Adrenal gland (tissue), 5 donors: ENCODE results near the gene WIPF1.

Source experiments
- POLR2A ChIP-seq, 2 donors: fragments of 450-650 bp; IDR thresholded peaks; one replicate each; pipeline ENCODE4 v1.6.1; 2017; ENCODE audit warnings: antibody characterized with exemption in 2 of 2, mild to moderate bottlenecking in 2 of 2, moderate library complexity in 1 of 2
- TF ChIP-seq, protein P1 (sequence below), 6 experiments: fragments of 450-650 bp in 4 of 6; fragments of 200-600 bp in 2 of 6; sonication (generic) in 1 of 6; IDR thresholded peaks; 1 replicate in 5 of 6; 2 replicates in 1 of 6; pipeline versions ENCODE4 v1.5.1 to v1.8.0; 2016 to 2021; ENCODE audit warnings: antibody characterized with exemption in 6 of 6, mild to moderate bottlenecking in 2 of 6, moderate library complexity in 1 of 6
- donor health status: DM: no; HTN: no; CAD: no.

DNA sequence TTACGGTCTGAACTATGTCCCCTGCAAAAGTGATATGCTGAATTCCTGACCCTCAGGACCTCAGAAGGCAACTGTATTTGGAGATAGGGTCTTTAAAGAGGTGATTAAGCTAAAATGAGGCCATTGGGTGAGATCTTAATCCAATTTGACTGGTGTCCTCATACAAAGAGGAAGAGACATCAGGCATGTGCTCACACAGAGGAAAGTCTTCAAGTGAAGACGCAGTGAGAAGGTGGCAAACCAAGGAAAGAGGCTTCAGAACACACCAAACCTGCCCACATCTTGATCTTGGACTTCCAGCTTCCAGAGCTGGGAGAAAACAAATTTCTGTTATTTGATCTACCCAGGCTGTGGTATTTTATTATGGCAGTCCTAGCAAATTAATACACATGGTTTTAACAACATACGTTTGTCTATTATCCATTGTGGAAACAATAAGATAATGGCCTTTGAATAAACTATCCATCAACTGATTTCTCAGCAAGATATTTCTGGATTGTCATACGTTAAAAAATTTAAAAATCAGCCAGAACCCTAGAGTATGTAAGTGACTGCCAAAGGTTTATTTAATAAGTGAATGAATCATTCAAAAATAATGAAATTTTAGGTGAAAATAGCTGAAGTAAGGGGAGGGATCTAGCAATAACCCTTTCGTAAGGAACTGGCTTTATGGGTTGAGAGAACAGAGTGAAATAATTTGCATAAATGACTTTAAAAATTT is 6.5 kb downstream of the WIPF1 start:
- TF ChIP-seq, protein P1, sequence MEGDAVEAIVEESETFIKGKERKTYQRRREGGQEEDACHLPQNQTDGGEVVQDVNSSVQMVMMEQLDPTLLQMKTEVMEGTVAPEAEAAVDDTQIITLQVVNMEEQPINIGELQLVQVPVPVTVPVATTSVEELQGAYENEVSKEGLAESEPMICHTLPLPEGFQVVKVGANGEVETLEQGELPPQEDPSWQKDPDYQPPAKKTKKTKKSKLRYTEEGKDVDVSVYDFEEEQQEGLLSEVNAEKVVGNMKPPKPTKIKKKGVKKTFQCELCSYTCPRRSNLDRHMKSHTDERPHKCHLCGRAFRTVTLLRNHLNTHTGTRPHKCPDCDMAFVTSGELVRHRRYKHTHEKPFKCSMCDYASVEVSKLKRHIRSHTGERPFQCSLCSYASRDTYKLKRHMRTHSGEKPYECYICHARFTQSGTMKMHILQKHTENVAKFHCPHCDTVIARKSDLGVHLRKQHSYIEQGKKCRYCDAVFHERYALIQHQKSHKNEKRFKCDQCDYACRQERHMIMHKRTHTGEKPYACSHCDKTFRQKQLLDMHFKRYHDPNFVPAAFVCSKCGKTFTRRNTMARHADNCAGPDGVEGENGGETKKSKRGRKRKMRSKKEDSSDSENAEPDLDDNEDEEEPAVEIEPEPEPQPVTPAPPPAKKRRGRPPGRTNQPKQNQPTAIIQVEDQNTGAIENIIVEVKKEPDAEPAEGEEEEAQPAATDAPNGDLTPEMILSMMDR (IDR thresholded peaks at IDR 0.05), result no peak
- no peak for TF ChIP-seq POLR2A (IDR thresholded peaks at IDR 0.05)
